Neutrophil (primary cell): ENCODE measurements around the gene ASTN2.

ENCODE experiments used
- H3K27ac ChIP-seq: fragments of 200-600 bp; sonication (generic); 2 replicates; pipeline ENCODE4 v1.5.1; 2016; ENCODE audit warnings: mild to moderate bottlenecking, moderate library complexity
- H3K27me3 ChIP-seq: fragments of 200-600 bp; sonication (generic); 2 replicates; pipeline ENCODE4 v1.6.0; 2016; ENCODE audit warnings: mild to moderate bottlenecking
- H3K36me3 ChIP-seq: fragments of 200-600 bp; sonication (generic); 2 replicates; pipeline ENCODE4 v1.5.1; 2017
- H3K4me1 ChIP-seq, 2 experiments: fragments of 200-600 bp in 1 of 2; sonication (generic) in 1 of 2; 1 replicate in 1 of 2; 2 replicates in 1 of 2; pipeline versions ENCODE4 v1.5.1 to v1.6.1; 2013 to 2016; ENCODE audit warnings: low read depth in 1 of 2, low read length in 1 of 2, mild to moderate bottlenecking in 1 of 2, moderate library complexity in 1 of 2; ENCODE audit not compliant: control insufficient read depth in 1 of 2, insufficient read depth in 1 of 2
- H3K4me3 ChIP-seq, 2 experiments: fragments of 200-600 bp in 1 of 2; sonication (generic) in 1 of 2; 1 replicate in 1 of 2; 2 replicates in 1 of 2; pipeline ENCODE4 v1.5.1; 2013 to 2016; ENCODE audit warnings: low read depth in 1 of 2, low read length in 1 of 2, mild to moderate bottlenecking in 1 of 2, moderate library complexity in 1 of 2
- H3K9me3 ChIP-seq: fragments of 200-600 bp; sonication (generic); 2 replicates; pipeline ENCODE4 v1.5.1; 2016
- CTCF ChIP-seq: fragments of 200-600 bp; sonication (generic); IDR thresholded peaks from 2 replicates; pipeline ENCODE4 v1.5.1; 2016; ENCODE audit warnings: antibody characterized with exemption

Gene ASTN2

GRCh38 chr9:117249799-117250198 lies 165.1 kb downstream of the ASTN2 start:
- Histone ChIP-seq H3K27me3 (no peaks in the 10 kb centered on the region), H3K9me3 (no peaks in the 10 kb centered on the region), H3K4me3 (no peak overlapping the region), H3K36me3 (no peaks in the 10 kb centered on the region), H3K4me1 (no peaks in the 10 kb centered on the region), H3K27ac (no peak overlapping the region)
- TF ChIP-seq CTCF, result no peak

- H3K9me3 ChIP-seq, result no peaks in the 10 kb centered on the region
- TF ChIP-seq CTCF, result no peak
- no peaks in the 10 kb centered on the region for H3K27me3 ChIP-seq
- H3K4me1 ChIP-seq, result no peaks in the 10 kb centered on the region
- H3K36me3 ChIP-seq, result no peaks in the 10 kb centered on the region
- H3K27ac ChIP-seq, result no peak overlapping the region
- no peak overlapping the region for H3K4me3 ChIP-seq
Measured at GRCh38 chr9:117247266-117247665, 167.6 kb downstream of the ASTN2 start.

- Histone ChIP-seq H3K27me3 (no peaks in the 10 kb centered on the region), H3K27ac (no peak overlapping the region), H3K4me1 (no peaks in the 10 kb centered on the region), H3K4me3 (no peak overlapping the region), H3K36me3 (no peaks in the 10 kb centered on the region), H3K9me3 (no peaks in the 10 kb centered on the region)
- TF ChIP-seq CTCF, result no peak
Measured at GRCh38 chr9:117245175-117245829, 169.6 kb downstream of the ASTN2 start.

GRCh38 chr9:117242082-117242481 lies 172.8 kb downstream of the ASTN2 start:
- TF ChIP-seq CTCF, result no peak
- Histone ChIP-seq H3K27me3 (no peaks in the 10 kb centered on the region), H3K27ac (no peak overlapping the region), H3K9me3 (no peaks in the 10 kb centered on the region), H3K4me1 (no peaks in the 10 kb centered on the region), H3K36me3 (no peaks in the 10 kb centered on the region), H3K4me3 (no peak overlapping the region)

GRCh38 chr9:117239428-117239827 lies 175.4 kb downstream of the ASTN2 start:
- Histone ChIP-seq H3K36me3 (no peaks in the 10 kb centered on the region), H3K4me3 (no peak overlapping the region), H3K9me3 (no peaks in the 10 kb centered on the region), H3K27ac (no peak overlapping the region), H3K27me3 (no peaks in the 10 kb centered on the region), H3K4me1 (no peaks in the 10 kb centered on the region)
- no peak for TF ChIP-seq CTCF
